ENCODE data around the gene FLT4. TPM values are rescaled to one million over a fixed set of nuclear protein-coding genes. Genes with fewer than 3 reads are reported as not detected.

FLT4 gene
- polyA plus RNA-seq, 1 donor from 2014 or later = 0.04 TPM

DNA sequence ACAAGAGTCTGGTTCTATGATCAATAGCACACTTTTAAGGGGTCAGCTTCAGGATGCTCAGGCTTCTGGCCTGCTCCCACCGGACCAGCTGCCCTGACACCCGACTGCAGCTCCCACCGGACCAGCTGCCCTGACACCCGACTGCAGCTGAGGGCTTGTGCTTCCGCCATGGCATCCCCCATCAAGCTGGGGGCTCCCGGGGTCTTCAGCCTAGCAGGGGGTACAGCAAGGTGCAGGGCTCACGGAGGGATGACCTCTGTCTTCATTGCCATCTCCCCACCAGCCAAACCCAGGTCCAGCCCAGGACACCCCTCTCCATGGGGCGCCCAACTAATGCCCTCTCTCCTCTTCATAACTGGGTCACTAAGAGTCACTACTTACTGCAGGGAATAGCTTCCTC, 1.9 kb downstream of the FLT4 start:
- Histone ChIP-seq H2AFZ (ENCODE audit: low read depth, low read length) (no peak overlapping the region), H3K36me3 (ENCODE audit: insufficient read depth, low read length) (no peaks in the 10 kb centered on the region), H3K27ac (ENCODE audit: low read length) (no peak overlapping the region), H3K9me3 (ENCODE audit: low read length) (no peaks in the 10 kb centered on the region), H3F3A (ENCODE audit: insufficient read depth, low read length, poor library complexity, severe bottlenecking) (no peaks in the 10 kb centered on the region), H4K20me1 (ENCODE audit: insufficient read depth) (no peaks in the 10 kb centered on the region), H3K27me3 (ENCODE audit: insufficient read depth, low read depth, low read length) (peaks cover 52% of the 10 kb centered on the region), H3K4me2 (ENCODE audit: low read length) (no peak overlapping the region), H3K79me2 (replicated peaks; ENCODE audit: insufficient read depth, low read length) (no peaks in the 10 kb centered on the region), H3K9me2 (ENCODE audit: insufficient read depth, low read length) (no peaks in the 10 kb centered on the region), H3K9ac (ENCODE audit: low read length) (no peak overlapping the region), H3K4me3 (ENCODE audit: low read length) (no peak overlapping the region)
- TF ChIP-seq SMC3 (conservative IDR thresholded peaks at IDR 0.05; ENCODE audit: poor library complexity) (no peak), POLR2AphosphoS5 (IDR thresholded peaks at IDR 0.05) (no peak), EP300 (conservative IDR thresholded peaks at IDR 0.05; ENCODE audit: poor library complexity, severe bottlenecking) (no peak), RAD21 (conservative IDR thresholded peaks at IDR 0.05) (no peak), TAF1 (IDR thresholded peaks at IDR 0.05; ENCODE audit: low read depth) (no peak), MXI1 (conservative IDR thresholded peaks at IDR 0.05; ENCODE audit: poor library complexity, severe bottlenecking) (no peak), EZH2 (IDR thresholded peaks at IDR 0.05; ENCODE audit: borderline replicate concordance, insufficient read depth, low read length, poor library complexity, severe bottlenecking) (no peak)
- TF ChIP-seq, protein P1, sequence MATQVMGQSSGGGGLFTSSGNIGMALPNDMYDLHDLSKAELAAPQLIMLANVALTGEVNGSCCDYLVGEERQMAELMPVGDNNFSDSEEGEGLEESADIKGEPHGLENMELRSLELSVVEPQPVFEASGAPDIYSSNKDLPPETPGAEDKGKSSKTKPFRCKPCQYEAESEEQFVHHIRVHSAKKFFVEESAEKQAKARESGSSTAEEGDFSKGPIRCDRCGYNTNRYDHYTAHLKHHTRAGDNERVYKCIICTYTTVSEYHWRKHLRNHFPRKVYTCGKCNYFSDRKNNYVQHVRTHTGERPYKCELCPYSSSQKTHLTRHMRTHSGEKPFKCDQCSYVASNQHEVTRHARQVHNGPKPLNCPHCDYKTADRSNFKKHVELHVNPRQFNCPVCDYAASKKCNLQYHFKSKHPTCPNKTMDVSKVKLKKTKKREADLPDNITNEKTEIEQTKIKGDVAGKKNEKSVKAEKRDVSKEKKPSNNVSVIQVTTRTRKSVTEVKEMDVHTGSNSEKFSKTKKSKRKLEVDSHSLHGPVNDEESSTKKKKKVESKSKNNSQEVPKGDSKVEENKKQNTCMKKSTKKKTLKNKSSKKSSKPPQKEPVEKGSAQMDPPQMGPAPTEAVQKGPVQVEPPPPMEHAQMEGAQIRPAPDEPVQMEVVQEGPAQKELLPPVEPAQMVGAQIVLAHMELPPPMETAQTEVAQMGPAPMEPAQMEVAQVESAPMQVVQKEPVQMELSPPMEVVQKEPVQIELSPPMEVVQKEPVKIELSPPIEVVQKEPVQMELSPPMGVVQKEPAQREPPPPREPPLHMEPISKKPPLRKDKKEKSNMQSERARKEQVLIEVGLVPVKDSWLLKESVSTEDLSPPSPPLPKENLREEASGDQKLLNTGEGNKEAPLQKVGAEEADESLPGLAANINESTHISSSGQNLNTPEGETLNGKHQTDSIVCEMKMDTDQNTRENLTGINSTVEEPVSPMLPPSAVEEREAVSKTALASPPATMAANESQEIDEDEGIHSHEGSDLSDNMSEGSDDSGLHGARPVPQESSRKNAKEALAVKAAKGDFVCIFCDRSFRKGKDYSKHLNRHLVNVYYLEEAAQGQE (IDR thresholded peaks at IDR 0.05; ENCODE audit: borderline replicate concordance) = no peak
- TF ChIP-seq, protein P2, sequence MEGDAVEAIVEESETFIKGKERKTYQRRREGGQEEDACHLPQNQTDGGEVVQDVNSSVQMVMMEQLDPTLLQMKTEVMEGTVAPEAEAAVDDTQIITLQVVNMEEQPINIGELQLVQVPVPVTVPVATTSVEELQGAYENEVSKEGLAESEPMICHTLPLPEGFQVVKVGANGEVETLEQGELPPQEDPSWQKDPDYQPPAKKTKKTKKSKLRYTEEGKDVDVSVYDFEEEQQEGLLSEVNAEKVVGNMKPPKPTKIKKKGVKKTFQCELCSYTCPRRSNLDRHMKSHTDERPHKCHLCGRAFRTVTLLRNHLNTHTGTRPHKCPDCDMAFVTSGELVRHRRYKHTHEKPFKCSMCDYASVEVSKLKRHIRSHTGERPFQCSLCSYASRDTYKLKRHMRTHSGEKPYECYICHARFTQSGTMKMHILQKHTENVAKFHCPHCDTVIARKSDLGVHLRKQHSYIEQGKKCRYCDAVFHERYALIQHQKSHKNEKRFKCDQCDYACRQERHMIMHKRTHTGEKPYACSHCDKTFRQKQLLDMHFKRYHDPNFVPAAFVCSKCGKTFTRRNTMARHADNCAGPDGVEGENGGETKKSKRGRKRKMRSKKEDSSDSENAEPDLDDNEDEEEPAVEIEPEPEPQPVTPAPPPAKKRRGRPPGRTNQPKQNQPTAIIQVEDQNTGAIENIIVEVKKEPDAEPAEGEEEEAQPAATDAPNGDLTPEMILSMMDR (IDR thresholded peaks at IDR 0.05; ENCODE audit: poor library complexity, severe bottlenecking) = no peak

DNA sequence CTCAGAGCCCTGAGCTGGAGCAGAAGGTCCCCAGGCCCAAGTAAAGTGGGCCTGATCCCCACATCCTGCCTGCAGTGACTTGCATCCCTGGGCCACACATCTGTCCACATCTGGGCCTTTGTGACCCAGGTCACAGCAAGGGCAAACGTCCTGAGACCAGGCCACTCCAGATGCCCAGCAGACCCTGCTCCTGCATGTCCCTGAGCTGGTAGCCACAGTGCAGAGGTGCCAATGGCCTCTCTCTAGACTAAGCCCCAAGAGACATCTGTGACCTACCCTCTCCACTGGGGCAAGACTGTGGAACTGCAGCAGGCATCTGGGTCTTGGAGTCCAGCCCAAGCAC, 2.5 kb downstream of the FLT4 start:
- Histone ChIP-seq H3K36me3 (ENCODE audit: insufficient read depth, low read length) (no peaks in the 10 kb centered on the region), H3K27me3 (ENCODE audit: insufficient read depth, low read depth, low read length) (peaks cover 49% of the 10 kb centered on the region), H3K9me3 (ENCODE audit: low read length) (no peaks in the 10 kb centered on the region), H3F3A (ENCODE audit: insufficient read depth, low read length, poor library complexity, severe bottlenecking) (no peaks in the 10 kb centered on the region), H2AFZ (ENCODE audit: low read depth, low read length) (no peak overlapping the region), H3K4me3 (ENCODE audit: low read length) (no peak overlapping the region), H3K9me2 (ENCODE audit: insufficient read depth, low read length) (no peaks in the 10 kb centered on the region), H4K20me1 (ENCODE audit: insufficient read depth) (no peaks in the 10 kb centered on the region), H3K79me2 (replicated peaks; ENCODE audit: insufficient read depth, low read length) (no peaks in the 10 kb centered on the region), H3K27ac (ENCODE audit: low read length) (no peak overlapping the region), H3K4me2 (ENCODE audit: low read length) (no peak overlapping the region), H3K9ac (ENCODE audit: low read length) (no peak overlapping the region)
- TF ChIP-seq, protein P2 (IDR thresholded peaks at IDR 0.05; ENCODE audit: poor library complexity, severe bottlenecking) = no peak
- no peak for TF ChIP-seq POLR2AphosphoS5 (IDR thresholded peaks at IDR 0.05)
- TF ChIP-seq MXI1 (conservative IDR thresholded peaks at IDR 0.05; ENCODE audit: poor library complexity, severe bottlenecking) = no peak
- TF ChIP-seq EZH2 (IDR thresholded peaks at IDR 0.05; ENCODE audit: borderline replicate concordance, insufficient read depth, low read length, poor library complexity, severe bottlenecking) = no peak
- no peak for TF ChIP-seq RAD21 (conservative IDR thresholded peaks at IDR 0.05)
- no peak for TF ChIP-seq EP300 (conservative IDR thresholded peaks at IDR 0.05; ENCODE audit: poor library complexity, severe bottlenecking)
- TF ChIP-seq SMC3 (conservative IDR thresholded peaks at IDR 0.05; ENCODE audit: poor library complexity) = no peak
- TF ChIP-seq, protein P1 (IDR thresholded peaks at IDR 0.05; ENCODE audit: borderline replicate concordance) = no peak
- no peak for TF ChIP-seq TAF1 (IDR thresholded peaks at IDR 0.05; ENCODE audit: low read depth)
